HepG2 (cell line): ENCODE measurements around the gene PPP1R13B.

Experiments used
- CC2D1A ChIP-seq: sonication (generic); formaldehyde crosslinking; IDR thresholded peaks from 2 replicates; pipeline ENCODE4 v1.8.1; 2023; ENCODE audit warnings: mild to moderate bottlenecking, missing genetic modification reagents
- CTCF ChIP-seq: sonication (generic); formaldehyde crosslinking; IDR thresholded peaks from 2 replicates; pipeline ENCODE4 v1.5.0; 2020; ENCODE audit warnings: mild to moderate bottlenecking, missing genetic modification reagents, moderate library complexity
- GTF2F1 ChIP-seq: fragments of 150-350 bp; IDR thresholded peaks from 2 replicates; pipeline ENCODE4 v1.6.1; 2014; ENCODE audit warnings: low read length
- MAFK ChIP-seq, 2 experiments: IDR thresholded peaks in 1 of 2; conservative IDR thresholded peaks in 1 of 2; 2 replicates each; pipeline ENCODE4 v1.6.1; 2011; ENCODE audit warnings: improper control_type of control experiment in 2 of 2, low read length in 2 of 2
- POLR2AphosphoS5 ChIP-seq: IDR thresholded peaks from 2 replicates; pipeline ENCODE4 v1.6.1; 2012; ENCODE audit warnings: low read depth, low read length
- RELA ChIP-seq: sonication (generic); formaldehyde crosslinking; IDR thresholded peaks from 2 replicates; pipeline ENCODE4 v1.4.0; 2020; ENCODE audit warnings: missing genetic modification reagents
- REST ChIP-seq, 2 experiments: IDR thresholded peaks; 2 replicates each; pipeline ENCODE4 v1.6.1; 2011 to 2012; ENCODE audit warnings: low read length in 2 of 2, borderline replicate concordance in 1 of 2, low read depth in 1 of 2, mild to moderate bottlenecking in 1 of 2, moderate library complexity in 1 of 2
- RNF2 ChIP-seq: fragments of 450-650 bp; conservative IDR thresholded peaks from 2 replicates; pipeline ENCODE4 v1.6.1; 2016; ENCODE audit warnings: low read depth
- SP1 ChIP-seq, 2 experiments: fragments of 450-650 bp in 1 of 2; sonication (generic) in 1 of 2; formaldehyde crosslinking in 1 of 2; IDR thresholded peaks; 2 replicates each; pipeline versions ENCODE4 v1.4.0 to v1.6.1; 2016 to 2020; ENCODE audit warnings: missing genetic modification reagents in 1 of 2
- SP5 ChIP-seq: IDR thresholded peaks from 2 replicates; pipeline ENCODE4 v1.6.1; 2016; ENCODE audit warnings: low read depth, borderline replicate concordance
- ZNF382 ChIP-seq: sonication (generic); formaldehyde crosslinking; IDR thresholded peaks from 2 replicates; pipeline ENCODE4 v1.5.0; 2020; ENCODE audit warnings: missing genetic modification reagents, mild to moderate bottlenecking, borderline replicate concordance
- ZSCAN9 ChIP-seq: IDR thresholded peaks from 2 replicates; pipeline ENCODE4 v1.6.1; 2016; ENCODE audit warnings: borderline replicate concordance
- TF ChIP-seq, protein P1 (sequence below): sonication (generic); formaldehyde crosslinking; IDR thresholded peaks from 2 replicates; pipeline ENCODE4 v1.4.0; 2020; ENCODE audit warnings: missing genetic modification reagents

- TF ChIP-seq CTCF (no peak), RELA (CRISPR knock-in tag) (no peak), REST (IDR thresholded peaks at IDR 0.05; ENCODE audit: borderline replicate concordance in 1 of 2, low read depth in 1 of 2, low read length in 2 of 2) (no peak), SP5 (CRISPR knock-in tag) (no peak), MAFK (conservative IDR thresholded peaks at IDR 0.05 in 1 of 2, IDR thresholded peaks at IDR 0.05 in 1 of 2; ENCODE audit: low read length in 2 of 2) (no peak), GTF2F1 (no peak), CC2D1A (CRISPR knock-in tag) (no peak), RNF2 (no peak), POLR2AphosphoS5 (no peak), SP1 (IDR thresholded peaks at IDR 0.05) (no peak), SP1 (CRISPR knock-in tag; IDR thresholded peaks at IDR 0.05) (no peak), ZNF382 (CRISPR knock-in tag) (no peak), ZSCAN9 (no peak)
- TF ChIP-seq, protein P1, sequence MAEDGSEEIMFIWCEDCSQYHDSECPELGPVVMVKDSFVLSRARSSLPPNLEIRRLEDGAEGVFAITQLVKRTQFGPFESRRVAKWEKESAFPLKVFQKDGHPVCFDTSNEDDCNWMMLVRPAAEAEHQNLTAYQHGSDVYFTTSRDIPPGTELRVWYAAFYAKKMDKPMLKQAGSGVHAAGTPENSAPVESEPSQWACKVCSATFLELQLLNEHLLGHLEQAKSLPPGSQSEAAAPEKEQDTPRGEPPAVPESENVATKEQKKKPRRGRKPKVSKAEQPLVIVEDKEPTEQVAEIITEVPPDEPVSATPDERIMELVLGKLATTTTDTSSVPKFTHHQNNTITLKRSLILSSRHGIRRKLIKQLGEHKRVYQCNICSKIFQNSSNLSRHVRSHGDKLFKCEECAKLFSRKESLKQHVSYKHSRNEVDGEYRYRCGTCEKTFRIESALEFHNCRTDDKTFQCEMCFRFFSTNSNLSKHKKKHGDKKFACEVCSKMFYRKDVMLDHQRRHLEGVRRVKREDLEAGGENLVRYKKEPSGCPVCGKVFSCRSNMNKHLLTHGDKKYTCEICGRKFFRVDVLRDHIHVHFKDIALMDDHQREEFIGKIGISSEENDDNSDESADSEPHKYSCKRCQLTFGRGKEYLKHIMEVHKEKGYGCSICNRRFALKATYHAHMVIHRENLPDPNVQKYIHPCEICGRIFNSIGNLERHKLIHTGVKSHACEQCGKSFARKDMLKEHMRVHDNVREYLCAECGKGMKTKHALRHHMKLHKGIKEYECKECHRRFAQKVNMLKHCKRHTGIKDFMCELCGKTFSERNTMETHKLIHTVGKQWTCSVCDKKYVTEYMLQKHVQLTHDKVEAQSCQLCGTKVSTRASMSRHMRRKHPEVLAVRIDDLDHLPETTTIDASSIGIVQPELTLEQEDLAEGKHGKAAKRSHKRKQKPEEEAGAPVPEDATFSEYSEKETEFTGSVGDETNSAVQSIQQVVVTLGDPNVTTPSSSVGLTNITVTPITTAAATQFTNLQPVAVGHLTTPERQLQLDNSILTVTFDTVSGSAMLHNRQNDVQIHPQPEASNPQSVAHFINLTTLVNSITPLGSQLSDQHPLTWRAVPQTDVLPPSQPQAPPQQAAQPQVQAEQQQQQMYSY (CRISPR knock-in tag), result no peak
Observed at GRCh38 chr14:103708750-103709187, 138.6 kb downstream of the PPP1R13B start.
